Stimulated activated naive CD8-positive, alpha-beta T cell treated with anti-CD3 and anti-CD28 coated beads, Interleukin-15, amount 100 ng/mL, for 72 hours (primary cell): ENCODE data around the gene NRBF2.
A peak's percentile ranks its signal among the peaks of the same experiment; 100 is the strongest.

Experiments used
- ATAC-seq: fragments of 150-1000 bp; cut with Tn5 transposase; 2 replicates; pipeline ENCODE4 v1.10.0; 2021; ENCODE audit warnings: mild to moderate bottlenecking, moderate library complexity
- DNase-seq, 2 donors: peaks; one replicate each; pipeline ENCODE4 v3.0.0; 2021 to 2022
- H3K27ac Mint-ChIP-seq, 2 donors: one replicate each; pipeline ENCODE4 v1.8.0; 2022; ENCODE audit warnings: mild to moderate bottlenecking in 2 of 2, mixed read lengths in 2 of 2, moderate library complexity in 2 of 2
- H3K27me3 Mint-ChIP-seq: one replicate; pipeline ENCODE4 v1.8.0; 2022; ENCODE audit warnings: mixed read lengths
- H3K4me1 Mint-ChIP-seq: one replicate; pipeline ENCODE4 v1.8.0; 2022; ENCODE audit warnings: mild to moderate bottlenecking, mixed read lengths
- H3K4me3 Mint-ChIP-seq, 2 donors: one replicate each; pipeline ENCODE4 v1.8.0; 2022; ENCODE audit warnings: mild to moderate bottlenecking in 2 of 2, mixed read lengths in 2 of 2, moderate library complexity in 1 of 2
- H3K9me3 Mint-ChIP-seq, 2 donors: one replicate each; pipeline ENCODE4 v1.8.0; 2022; ENCODE audit warnings: mixed read lengths in 2 of 2

NRBF2 gene

DNA sequence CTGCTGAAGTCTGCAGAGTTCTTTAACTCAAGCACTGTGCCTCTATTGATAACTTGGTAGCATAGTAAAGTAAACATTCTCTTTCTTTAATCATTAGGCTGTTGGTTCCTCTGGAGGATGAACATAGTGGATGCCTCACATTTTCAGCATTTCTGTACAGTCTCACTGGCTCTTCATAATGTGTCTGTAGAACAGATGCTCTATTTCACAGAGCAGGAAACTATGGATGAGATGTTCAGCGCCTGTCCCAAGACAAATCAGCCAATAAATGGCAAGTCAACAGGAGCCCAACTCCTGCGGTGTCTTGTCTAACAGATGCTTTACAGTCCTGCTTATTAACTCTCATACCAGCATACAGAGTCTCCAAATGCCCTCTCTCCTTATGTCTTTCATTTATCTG lies 36.5 kb downstream of the NRBF2 start:
- DNase-seq (no peak), ATAC-seq (no peak)
- Mint-ChIP-seq H3K9me3 (no peaks in the 10 kb centered on the region), H3K4me1 (peaks cover 67% of the 10 kb centered on the region), H3K27me3 (no peaks in the 10 kb centered on the region), H3K27ac (no peak overlapping the region), H3K4me3 (no peak overlapping the region)

- Mint-ChIP-seq H3K4me1 (peaks cover 69% of the 10 kb centered on the region), H3K9me3 (no peaks in the 10 kb centered on the region), H3K4me3 (peak overlapping the region; percentile 53 to 65), H3K27ac (peak overlapping the region; percentile 15 to 66), H3K27me3 (no peaks in the 10 kb centered on the region)
- DNase-seq (no peak), ATAC-seq (peak; percentile 11)
Observed at GRCh38 chr10:63171255-63171855, 38.2 kb downstream of the NRBF2 start.

DNA sequence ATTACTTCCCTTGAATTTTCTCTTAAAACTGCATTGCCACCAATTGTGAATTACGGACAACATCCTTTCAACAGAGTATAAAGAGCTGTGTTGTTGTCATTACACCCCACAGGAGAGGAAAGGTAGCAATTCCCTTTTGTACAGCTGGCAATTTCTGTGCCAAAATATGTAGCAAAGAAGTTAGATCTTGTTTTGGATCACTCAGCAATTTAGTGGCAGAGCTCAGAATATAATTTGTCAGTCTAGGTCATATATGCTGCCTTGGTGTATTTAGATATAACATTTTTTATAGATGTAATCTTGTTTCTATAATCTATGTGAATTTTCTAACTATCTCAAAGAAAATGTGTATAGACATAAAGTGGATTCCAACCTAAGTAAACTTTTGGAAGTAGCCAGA lies 38.8 kb downstream of the NRBF2 start:
- DNase-seq (no peak), ATAC-seq (no peak)
- H3K27ac Mint-ChIP-seq: peak overlapping the region in 1 of 2 donors; percentile 15
- H3K9me3 Mint-ChIP-seq: no peaks in the 10 kb centered on the region
- H3K4me1 Mint-ChIP-seq: peaks cover 69% of the 10 kb centered on the region
- H3K4me3 Mint-ChIP-seq: peak overlapping the region in 1 of 2 donors; percentile 53
- H3K27me3 Mint-ChIP-seq: no peaks in the 10 kb centered on the region

DNA sequence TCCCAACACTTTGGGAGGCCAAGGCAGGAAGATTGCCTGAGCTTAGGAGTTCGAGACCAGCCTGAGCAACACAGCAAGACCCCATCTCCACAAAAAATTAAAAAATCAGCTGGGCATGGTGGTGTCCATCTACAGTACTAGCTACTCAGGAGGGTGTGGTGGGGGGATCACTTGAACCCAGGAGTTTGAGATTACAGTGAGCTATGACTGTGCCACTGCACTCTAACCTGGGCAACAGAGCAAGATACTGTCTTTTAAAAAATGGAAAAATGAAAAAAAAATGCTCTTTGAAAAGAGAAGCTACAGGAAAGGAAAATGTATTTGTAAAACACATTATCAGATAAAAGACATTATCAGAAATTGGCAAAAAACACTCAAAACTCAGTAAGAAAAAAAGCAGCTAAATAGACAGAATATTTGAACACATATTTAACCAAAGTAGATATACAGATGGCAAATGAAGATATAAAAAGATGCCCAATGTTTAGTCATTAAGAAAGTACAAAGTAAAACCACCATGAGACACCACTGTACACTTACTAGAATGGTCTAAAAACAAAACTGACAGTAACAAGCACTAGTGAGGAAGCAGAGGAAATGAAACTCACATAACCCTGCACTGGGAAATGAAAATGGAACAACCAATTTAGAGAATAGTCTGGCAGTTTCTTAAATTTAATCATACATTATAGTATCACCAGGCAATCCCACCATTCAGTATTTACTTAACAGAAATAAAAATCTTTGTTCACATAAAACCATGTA lies 40.5 kb downstream of the NRBF2 start:
- peak overlapping the region; percentile 10 to 24 for H3K4me3 Mint-ChIP-seq
- H3K4me1 Mint-ChIP-seq: peaks cover 66% of the 10 kb centered on the region
- DNase-seq (no peak), ATAC-seq (peak; percentile 99)
- H3K27me3 Mint-ChIP-seq: no peaks in the 10 kb centered on the region
- H3K9me3 Mint-ChIP-seq: no peaks in the 10 kb centered on the region
- peak overlapping the region; percentile 63 to 83 for H3K27ac Mint-ChIP-seq

- Mint-ChIP-seq H3K27ac (no peak overlapping the region), H3K4me1 (peaks cover 49% of the 10 kb centered on the region), H3K27me3 (no peaks in the 10 kb centered on the region), H3K4me3 (no peak overlapping the region), H3K9me3 (no peaks in the 10 kb centered on the region)
- DNase-seq (no peak), ATAC-seq (no peak)
Observed at GRCh38 chr10:63175534-63175933, 42.4 kb downstream of the NRBF2 start.

GRCh38 chr10:63192826-63193225 lies 59.7 kb downstream of the NRBF2 start:
- no peaks in the 10 kb centered on the region for H3K4me1 Mint-ChIP-seq
- DNase-seq (no peak), ATAC-seq (no peak)
- H3K27ac Mint-ChIP-seq: no peak overlapping the region
- no peaks in the 10 kb centered on the region for H3K9me3 Mint-ChIP-seq
- no peaks in the 10 kb centered on the region for H3K27me3 Mint-ChIP-seq
- no peak overlapping the region for H3K4me3 Mint-ChIP-seq

DNA sequence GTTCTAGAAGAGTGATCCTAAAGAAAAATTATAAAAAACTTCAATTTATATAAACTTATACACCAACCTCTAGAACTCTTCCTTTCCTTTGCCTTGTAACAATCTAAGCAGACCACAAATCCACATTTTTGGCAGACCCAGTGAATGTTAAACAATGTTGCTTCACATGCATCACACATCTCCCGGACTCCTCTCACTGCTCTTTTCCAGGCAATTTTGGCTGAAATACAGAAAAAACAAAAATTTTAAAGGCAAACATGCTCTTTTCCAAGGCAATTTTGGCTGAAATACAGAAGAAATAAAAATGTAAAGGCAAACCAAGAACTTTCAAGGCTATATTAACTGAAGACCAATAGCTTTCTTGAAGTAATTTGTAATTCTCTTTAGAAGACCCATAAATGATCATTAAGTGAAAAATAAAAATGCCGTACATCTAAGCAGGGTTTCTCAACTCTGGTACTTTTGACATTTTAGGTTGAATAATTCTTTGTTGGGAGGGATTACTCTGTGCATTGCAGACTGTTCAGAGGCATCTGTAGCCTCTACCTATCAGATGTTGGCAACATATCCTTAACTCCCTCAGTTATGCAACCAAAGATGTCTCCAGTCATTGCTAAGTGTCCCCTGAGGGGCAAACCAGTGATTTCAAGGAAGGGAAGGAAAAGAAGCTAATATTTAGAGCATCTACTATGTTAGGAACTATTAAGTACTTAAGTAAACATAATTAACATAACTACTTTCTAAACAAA lies 64.4 kb downstream of the NRBF2 start:
- Mint-ChIP-seq H3K27ac (peak overlapping the region in 1 of 2 donors; percentile 20), H3K27me3 (no peaks in the 10 kb centered on the region), H3K9me3 (no peaks in the 10 kb centered on the region), H3K4me1 (no peaks in the 10 kb centered on the region), H3K4me3 (no peak overlapping the region)
- ATAC-seq: no peak
- no peak for DNase-seq

DNA sequence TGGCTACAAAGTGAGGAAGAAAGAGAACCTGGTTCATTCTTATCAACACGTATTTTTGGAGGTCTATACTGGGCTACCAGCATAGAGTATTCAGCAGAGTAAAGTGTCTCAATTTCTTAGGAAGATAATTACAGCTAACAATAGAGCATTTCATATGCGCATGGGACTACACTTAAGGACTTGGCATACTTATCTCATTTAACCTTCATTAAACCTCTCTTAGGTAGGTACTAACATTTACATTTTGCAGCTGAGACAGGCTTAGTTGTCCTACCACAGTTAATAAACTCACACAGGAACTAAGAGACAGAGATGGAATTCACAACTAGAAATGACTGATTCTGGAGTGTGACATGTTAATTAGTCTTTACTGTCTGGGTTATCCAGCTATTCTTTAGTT lies 66.6 kb downstream of the NRBF2 start:
- Mint-ChIP-seq H3K4me1 (peaks cover 7% of the 10 kb centered on the region), H3K27me3 (no peaks in the 10 kb centered on the region), H3K4me3 (no peak overlapping the region), H3K27ac (no peak overlapping the region), H3K9me3 (no peaks in the 10 kb centered on the region)
- no peak for ATAC-seq
- DNase-seq: no peak

GRCh38 chr10:63200431-63200830 lies 67.3 kb downstream of the NRBF2 start:
- H3K27ac Mint-ChIP-seq: no peak overlapping the region
- H3K9me3 Mint-ChIP-seq: no peaks in the 10 kb centered on the region
- H3K4me3 Mint-ChIP-seq: no peak overlapping the region
- H3K27me3 Mint-ChIP-seq: no peaks in the 10 kb centered on the region
- H3K4me1 Mint-ChIP-seq: peaks cover 14% of the 10 kb centered on the region
- ATAC-seq (no peak), DNase-seq (no peak)

- H3K9me3 Mint-ChIP-seq: no peaks in the 10 kb centered on the region
- no peak overlapping the region for H3K4me3 Mint-ChIP-seq
- peaks cover 20% of the 10 kb centered on the region for H3K4me1 Mint-ChIP-seq
- ATAC-seq: no peak
- DNase-seq: no peak
- H3K27me3 Mint-ChIP-seq: no peaks in the 10 kb centered on the region
- H3K27ac Mint-ChIP-seq: no peak overlapping the region
Observed at GRCh38 chr10:63201118-63201517, 68.0 kb downstream of the NRBF2 start.
